A673 (cell line): Measurements from ENCODE around the gene DCN.
A peak's percentile ranks its signal among the peaks of the same experiment; 100 is the strongest.

ENCODE experiments used
- EZH2 ChIP-seq: fragments of 200-600 bp; sonication (generic); IDR thresholded peaks from 2 replicates; pipeline ENCODE4 v1.6.1; 2017; ENCODE audit warnings: borderline replicate concordance, low read depth, mild to moderate bottlenecking, mixed read lengths, antibody characterized with exemption, low read length; ENCODE audit not compliant: poor library complexity, severe bottlenecking
- TF ChIP-seq, protein P1 (sequence below): fragments of 300-800, 200-600 bp; sonication (generic); conservative IDR thresholded peaks from 2 replicates; pipeline ENCODE4 v1.5.1; 2017; ENCODE audit warnings: low read depth, mild to moderate bottlenecking, antibody characterized with exemption, low read length, moderate library complexity, mixed read lengths

- TF ChIP-seq, protein P1, sequence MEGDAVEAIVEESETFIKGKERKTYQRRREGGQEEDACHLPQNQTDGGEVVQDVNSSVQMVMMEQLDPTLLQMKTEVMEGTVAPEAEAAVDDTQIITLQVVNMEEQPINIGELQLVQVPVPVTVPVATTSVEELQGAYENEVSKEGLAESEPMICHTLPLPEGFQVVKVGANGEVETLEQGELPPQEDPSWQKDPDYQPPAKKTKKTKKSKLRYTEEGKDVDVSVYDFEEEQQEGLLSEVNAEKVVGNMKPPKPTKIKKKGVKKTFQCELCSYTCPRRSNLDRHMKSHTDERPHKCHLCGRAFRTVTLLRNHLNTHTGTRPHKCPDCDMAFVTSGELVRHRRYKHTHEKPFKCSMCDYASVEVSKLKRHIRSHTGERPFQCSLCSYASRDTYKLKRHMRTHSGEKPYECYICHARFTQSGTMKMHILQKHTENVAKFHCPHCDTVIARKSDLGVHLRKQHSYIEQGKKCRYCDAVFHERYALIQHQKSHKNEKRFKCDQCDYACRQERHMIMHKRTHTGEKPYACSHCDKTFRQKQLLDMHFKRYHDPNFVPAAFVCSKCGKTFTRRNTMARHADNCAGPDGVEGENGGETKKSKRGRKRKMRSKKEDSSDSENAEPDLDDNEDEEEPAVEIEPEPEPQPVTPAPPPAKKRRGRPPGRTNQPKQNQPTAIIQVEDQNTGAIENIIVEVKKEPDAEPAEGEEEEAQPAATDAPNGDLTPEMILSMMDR, result peak; percentile 86
- no peak for TF ChIP-seq EZH2
Observed at GRCh38 chr12:91109148-91109564, 73.5 kb downstream of the DCN start.
